ENCODE measurements around the gene ETS1.

The ETS1 gene

GRCh38 chr11:128572965-128573364 is 14.4 kb downstream of the ETS1 start:
- no peak for DNase-seq (ENCODE audit: low read depth in 2 of 2, low spot score in 1 of 2)

- no peak for DNase-seq (ENCODE audit: low read depth in 2 of 2, low spot score in 1 of 2)
Observed at GRCh38 chr11:128570632-128571031, 16.7 kb downstream of the ETS1 start.

DNA sequence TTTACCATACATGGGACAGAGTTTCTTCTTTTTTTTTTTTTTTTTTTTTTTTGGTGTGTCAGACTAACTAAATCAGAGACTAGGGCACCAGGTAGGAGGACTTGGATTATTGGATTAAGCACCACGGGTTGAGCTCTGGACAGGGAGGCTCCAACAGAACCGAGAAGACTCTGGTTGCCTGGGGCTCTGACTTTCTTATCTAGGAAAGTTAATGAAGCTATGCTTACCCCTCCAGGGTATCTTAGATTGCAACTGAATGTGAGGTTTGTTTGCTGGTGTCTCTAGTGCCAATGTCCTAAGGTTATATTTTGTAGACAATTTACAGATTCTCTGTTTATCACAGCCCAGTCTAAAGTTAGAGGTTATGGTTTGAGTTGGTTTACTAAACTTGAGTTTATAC is 18.1 kb downstream of the ETS1 start:
- DNase-seq (ENCODE audit: low read depth in 2 of 2, low spot score in 1 of 2) = no peak

DNA sequence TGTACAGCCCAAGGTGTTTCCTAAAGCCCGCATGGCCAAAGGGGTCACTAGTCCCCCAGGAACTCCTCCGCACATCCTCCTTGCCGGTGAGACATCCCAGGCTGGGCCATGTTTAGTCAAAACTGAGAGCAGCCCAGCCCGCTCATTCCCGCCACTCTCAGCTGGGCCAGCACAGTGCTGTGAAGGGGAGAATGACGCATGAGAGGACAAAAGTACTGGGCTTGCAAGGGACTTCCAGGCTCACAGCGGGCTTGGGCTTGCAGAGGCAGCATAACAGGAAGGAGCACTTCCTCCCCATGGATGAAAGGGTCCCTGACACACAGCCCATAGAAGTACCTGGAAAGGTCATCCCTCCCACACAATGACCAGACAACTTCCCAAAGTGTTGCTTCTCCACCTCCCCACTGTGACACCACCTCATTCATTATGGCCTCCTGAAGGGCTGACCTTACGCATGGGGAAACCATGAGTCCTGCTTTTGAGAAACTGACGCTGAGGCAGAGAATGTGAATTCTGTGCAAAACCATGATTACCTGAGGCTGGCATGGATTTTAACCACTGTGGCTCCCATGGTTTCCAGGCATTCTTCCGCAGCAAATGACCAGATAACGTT is 19.1 kb downstream of the ETS1 start:
- no peak for DNase-seq (ENCODE audit: low read depth in 2 of 2, low spot score in 1 of 2)

DNA sequence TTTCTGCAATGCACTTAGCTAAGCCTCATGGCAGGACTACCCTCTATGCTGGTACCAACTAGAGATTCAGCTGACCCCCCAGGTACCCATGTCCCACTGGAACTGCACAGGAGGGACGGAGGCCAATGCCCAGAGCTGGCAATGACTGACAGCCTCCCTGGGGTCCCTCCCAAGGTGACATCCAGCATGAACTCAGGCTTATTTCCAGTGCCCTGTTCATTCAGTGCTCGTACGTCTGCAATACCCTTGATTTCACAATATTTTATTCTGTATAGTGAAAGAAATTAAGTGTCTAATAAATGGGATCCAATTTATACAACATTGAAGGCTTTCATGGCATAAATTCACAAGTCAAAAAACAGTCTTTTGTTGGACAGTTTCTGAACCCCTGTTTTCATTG is 20.2 kb downstream of the ETS1 start:
- DNase-seq (ENCODE audit: low read depth in 2 of 2, low spot score in 1 of 2) = no peak

GRCh38 chr11:128565881-128566280 is 21.5 kb downstream of the ETS1 start:
- no peak for DNase-seq (ENCODE audit: low read depth in 2 of 2, low spot score in 1 of 2)

- DNase-seq (ENCODE audit: low read depth in 2 of 2, low spot score in 1 of 2) = no peak
Observed at GRCh38 chr11:128564642-128565245, 22.6 kb downstream of the ETS1 start.

- no peak for DNase-seq (ENCODE audit: low read depth in 2 of 2, low spot score in 1 of 2)
Observed at GRCh38 chr11:128563942-128564641, 23.3 kb downstream of the ETS1 start.

DNA sequence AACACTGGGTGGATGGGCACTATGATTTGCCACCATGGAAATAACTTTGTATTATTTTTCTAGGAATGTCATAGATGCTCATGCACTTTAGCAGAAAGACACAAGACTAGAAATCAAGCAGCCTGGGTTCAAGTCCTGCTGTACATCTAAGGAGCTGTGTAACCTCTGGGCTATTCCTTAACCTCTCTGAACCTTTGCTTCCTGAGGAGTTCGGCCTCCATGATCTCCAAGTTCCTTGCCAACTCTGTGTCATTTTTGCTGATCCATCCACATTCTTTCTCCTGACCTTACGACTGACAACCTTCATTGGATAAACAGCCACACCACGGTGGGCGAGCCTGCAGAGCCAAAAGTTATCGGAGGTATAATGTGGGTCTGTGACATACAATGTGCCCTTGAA is 24.1 kb downstream of the ETS1 start:
- DNase-seq (ENCODE audit: low read depth in 2 of 2, low spot score in 1 of 2) = no peak

DNA sequence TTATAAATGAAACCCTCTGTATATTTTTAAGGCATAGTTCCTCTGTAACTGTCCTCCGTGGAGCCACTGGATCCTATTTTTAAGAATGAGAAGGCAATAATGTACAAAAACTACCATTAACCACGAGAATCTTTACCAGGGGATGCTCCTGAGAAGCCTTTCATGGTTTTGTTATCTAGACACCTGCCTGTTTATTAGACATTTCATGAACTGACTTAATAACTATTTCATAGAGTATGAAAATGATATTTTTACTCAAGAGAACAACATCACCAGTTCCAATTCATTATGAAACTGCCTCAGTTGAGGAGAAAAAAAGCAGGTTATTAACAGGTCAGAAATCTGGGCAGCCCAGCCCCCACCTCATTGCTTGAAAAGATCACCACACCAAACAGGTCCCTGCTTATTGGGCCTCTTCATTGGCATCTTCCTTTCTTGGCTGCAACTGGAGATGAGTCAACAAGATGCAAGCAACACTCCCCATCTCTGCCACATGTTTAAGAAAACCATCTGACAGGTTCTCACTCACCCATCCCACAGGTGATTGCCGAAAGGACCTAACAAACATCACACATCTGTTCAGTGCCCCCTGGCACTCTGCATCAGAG is 27.8 kb downstream of the ETS1 start:
- no peak for DNase-seq (ENCODE audit: low read depth in 2 of 2, low spot score in 1 of 2)

- DNase-seq (ENCODE audit: low read depth in 2 of 2, low spot score in 1 of 2) = no peak
Observed at GRCh38 chr11:128555606-128556005, 31.8 kb downstream of the ETS1 start.

DNA sequence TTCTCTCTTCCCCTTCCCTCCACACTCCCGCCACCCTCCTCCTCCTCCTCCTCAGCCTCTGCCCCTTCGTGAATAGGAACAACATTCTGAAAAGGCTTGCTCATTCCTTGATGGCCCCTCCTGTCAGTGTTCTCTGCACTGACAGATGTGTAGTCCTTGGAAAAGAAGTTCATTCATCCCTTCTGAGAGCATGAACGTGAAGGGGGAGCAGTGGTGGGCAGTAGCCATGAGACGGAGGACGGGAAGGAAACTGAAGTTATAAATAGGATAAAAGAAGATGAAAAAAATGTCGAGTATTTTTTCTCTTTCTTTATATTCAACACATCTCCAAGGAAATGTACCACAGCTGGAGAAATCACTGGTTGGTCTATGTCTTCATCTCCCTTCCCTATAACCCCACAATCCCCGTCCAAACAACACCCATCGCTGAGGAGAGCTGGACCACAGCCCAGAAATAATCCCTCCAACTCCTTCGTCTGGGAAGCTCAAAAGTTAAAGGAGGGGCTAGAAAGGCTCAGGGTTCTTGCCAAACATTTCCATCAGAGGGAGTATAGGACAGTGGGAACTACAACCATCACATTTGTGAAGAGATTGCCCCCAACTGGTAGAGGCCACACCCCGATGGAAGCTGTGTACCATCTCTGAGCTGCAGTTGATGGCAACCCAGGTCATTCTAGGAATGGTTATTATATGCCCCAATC is 33.5 kb downstream of the ETS1 start:
- DNase-seq (ENCODE audit: low read depth in 2 of 2, low spot score in 1 of 2) = no peak

- DNase-seq (ENCODE audit: low read depth in 2 of 2, low spot score in 1 of 2) = no peak
Observed at GRCh38 chr11:128552783-128553661, 34.3 kb downstream of the ETS1 start.

DNA sequence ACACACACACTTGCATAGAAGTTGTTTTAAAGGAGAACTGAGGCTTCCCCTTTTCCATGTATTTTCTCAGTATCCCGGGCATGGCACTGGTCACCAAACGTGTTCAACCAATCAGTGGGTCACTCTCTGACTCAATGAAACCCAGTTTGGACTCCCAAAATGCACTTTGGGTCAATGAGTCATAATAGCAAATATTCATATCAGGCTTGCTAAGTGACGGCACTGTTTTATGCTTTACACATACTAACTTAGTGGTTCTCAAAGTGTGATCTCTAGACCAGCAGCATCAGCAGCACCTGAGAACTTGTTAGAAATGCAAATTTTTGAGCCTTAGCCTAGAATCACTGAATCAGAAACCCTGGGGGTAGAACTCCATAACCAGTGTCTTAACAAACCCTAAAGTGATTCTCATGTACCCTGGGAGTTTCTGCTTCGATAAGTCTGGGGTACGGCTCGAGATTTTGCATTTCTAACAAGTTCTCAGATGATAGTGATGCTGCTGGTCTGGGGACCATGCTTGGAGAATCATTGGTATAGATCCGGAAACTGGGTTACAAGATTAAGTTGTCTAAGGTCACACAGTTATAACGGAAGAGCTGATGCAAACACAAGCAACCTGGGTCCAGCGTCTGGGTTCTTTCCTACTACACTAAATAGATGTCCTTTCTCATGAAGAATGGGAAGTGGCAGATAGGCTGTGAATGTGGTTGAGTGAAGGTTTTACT is 35.6 kb downstream of the ETS1 start:
- no peak for DNase-seq (ENCODE audit: low read depth in 2 of 2, low spot score in 1 of 2)

- DNase-seq (ENCODE audit: low read depth in 2 of 2, low spot score in 1 of 2) = no peak
Observed at GRCh38 chr11:128551058-128551457, 36.3 kb downstream of the ETS1 start.

- DNase-seq (ENCODE audit: low read depth in 2 of 2, low spot score in 1 of 2) = no peak
Observed at GRCh38 chr11:128550261-128550821, 37.0 kb downstream of the ETS1 start.

DNA sequence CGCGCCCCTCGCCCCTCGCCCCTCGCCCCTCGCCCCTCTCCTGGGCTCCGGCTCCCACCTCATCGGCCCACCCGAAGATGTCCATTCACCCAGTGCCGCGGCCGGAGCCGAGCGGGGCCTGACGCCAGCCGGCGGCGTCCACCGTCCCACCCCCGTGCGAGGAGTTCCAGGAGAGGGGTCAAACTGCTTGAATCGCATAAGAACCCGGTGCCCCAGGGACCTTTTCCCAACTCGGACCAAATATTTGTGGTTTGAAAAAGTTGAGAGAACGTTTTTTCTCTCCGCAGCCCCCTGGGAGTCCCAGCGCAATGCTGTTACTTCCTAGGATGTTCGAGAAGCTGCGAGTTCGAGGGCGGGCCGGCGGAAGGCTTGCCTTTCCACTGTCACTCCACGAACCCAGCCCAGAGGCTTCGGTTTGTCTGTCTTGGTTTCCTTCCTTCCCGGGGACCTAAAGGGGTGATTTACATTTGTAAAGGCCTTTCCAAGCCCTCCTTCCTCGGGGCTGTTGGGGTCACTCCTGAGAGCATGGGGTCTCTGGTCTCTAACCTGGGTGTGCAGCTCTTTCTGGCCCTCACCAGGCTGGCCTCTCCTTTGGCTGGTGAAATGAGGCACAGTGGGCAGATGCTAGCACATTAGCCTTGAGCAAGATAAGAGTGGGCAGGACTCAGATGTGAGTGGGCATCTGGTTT is 38.0 kb downstream of the ETS1 start:
- DNase-seq (ENCODE audit: low read depth in 2 of 2, low spot score in 1 of 2) = no peak

DNA sequence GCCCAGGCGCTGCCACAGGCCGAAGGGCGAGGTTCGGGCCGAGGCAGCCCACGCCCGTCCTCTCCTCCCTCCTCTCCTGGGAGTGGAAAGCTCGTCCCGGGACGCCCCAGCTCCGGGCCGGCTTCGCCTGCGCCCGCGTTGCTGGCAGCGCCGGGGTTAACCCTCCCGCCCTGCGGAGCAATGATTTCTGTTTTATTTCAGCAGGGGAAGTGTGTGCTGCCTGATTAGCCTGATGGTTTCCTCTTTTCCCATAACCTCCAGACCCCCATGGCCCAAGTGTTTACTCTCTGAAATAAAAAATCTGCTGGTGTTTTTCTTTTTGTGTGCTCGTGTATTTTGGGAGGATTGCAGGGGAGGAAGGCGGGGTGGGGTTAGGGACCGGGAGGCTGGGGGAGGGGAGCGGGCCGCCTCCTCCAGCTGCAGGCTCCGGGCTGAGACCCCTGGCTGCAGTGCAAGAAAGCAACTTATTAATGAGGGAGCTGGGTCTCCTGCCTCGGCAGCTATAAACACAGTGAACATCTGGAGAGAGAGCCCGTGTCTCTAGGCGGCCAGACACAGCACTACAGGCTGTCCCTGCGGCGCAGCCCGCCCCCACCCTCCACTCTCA is 38.6 kb downstream of the ETS1 start:
- DNase-seq (ENCODE audit: low read depth in 2 of 2, low spot score in 1 of 2) = no peak

All from stimulated activated CD8-positive, alpha-beta memory T cell treated with anti-CD3 and anti-CD28 coated beads, Interleukin-4, amount 100 ng/mL, for 1 hour (primary cell).